ENCODE results near the gene MFGE8.

The MFGE8 gene

GRCh38 chr15:88902221-88902835 is 10.9 kb downstream of the MFGE8 start:
- H3K4me3 ChIP-seq (ENCODE audit: low read depth, low read length): no peak overlapping the region
- H3K27me3 ChIP-seq (ENCODE audit: insufficient read depth, low read depth, severe bottlenecking): no peaks in the 10 kb centered on the region
- peaks cover 35% of the 10 kb centered on the region for H3K36me3 ChIP-seq
- no peak overlapping the region for H3K27ac ChIP-seq
- no peak for DNase-seq
- H3K9me3 ChIP-seq (ENCODE audit: severe bottlenecking): no peaks in the 10 kb centered on the region
- no peak for TF ChIP-seq CTCF (IDR thresholded peaks at IDR 0.05; ENCODE audit: low read depth, low read length)

GRCh38 chr15:88901508-88902220 is 11.5 kb downstream of the MFGE8 start:
- H3K36me3 ChIP-seq: peaks cover 33% of the 10 kb centered on the region

GRCh38 chr15:88900982-88901418 is 12.2 kb downstream of the MFGE8 start:
- Histone ChIP-seq H3K36me3 (peaks cover 26% of the 10 kb centered on the region), H3K27me3 (ENCODE audit: insufficient read depth, low read depth, severe bottlenecking) (no peaks in the 10 kb centered on the region), H3K4me3 (ENCODE audit: low read depth, low read length) (no peak overlapping the region), H3K27ac (no peak overlapping the region), H3K9me3 (ENCODE audit: severe bottlenecking) (no peaks in the 10 kb centered on the region)
- TF ChIP-seq CTCF (IDR thresholded peaks at IDR 0.05; ENCODE audit: low read depth, low read length): no peak
- DNase-seq: no peak

More at GRCh38 chr15:88901508-88902220, 11.5 kb downstream of the MFGE8 start:
- Histone ChIP-seq H3K27ac (no peak overlapping the region), H3K4me3 (ENCODE audit: low read depth, low read length) (no peak overlapping the region), H3K27me3 (ENCODE audit: insufficient read depth, low read depth, severe bottlenecking) (no peaks in the 10 kb centered on the region), H3K9me3 (ENCODE audit: severe bottlenecking) (no peaks in the 10 kb centered on the region)
- DNase-seq: no peak
- no peak for TF ChIP-seq CTCF (IDR thresholded peaks at IDR 0.05; ENCODE audit: low read depth, low read length)

GRCh38 chr15:88900309-88900981 is 12.7 kb downstream of the MFGE8 start:
- Histone ChIP-seq H3K27me3 (ENCODE audit: insufficient read depth, low read depth, severe bottlenecking) (peaks cover 5% of the 10 kb centered on the region), H3K4me3 (ENCODE audit: low read depth, low read length) (no peak overlapping the region), H3K36me3 (peaks cover 21% of the 10 kb centered on the region), H3K9me3 (ENCODE audit: severe bottlenecking) (no peaks in the 10 kb centered on the region), H3K27ac (no peak overlapping the region)
- DNase-seq: no peak
- no peak for TF ChIP-seq CTCF (IDR thresholded peaks at IDR 0.05; ENCODE audit: low read depth, low read length)

- H3K27me3 ChIP-seq (ENCODE audit: insufficient read depth, low read depth, severe bottlenecking): peaks cover 16% of the 10 kb centered on the region
- H3K36me3 ChIP-seq: peaks cover 10% of the 10 kb centered on the region
- no peak overlapping the region for H3K27ac ChIP-seq
Measured at GRCh38 chr15:88899251-88899650, 13.9 kb downstream of the MFGE8 start.

More at GRCh38 chr15:88899251-88899650, 13.9 kb downstream of the MFGE8 start:
- no peak for TF ChIP-seq CTCF (IDR thresholded peaks at IDR 0.05; ENCODE audit: low read depth, low read length)
- Histone ChIP-seq H3K4me3 (ENCODE audit: low read depth, low read length) (no peak overlapping the region), H3K9me3 (ENCODE audit: severe bottlenecking) (no peaks in the 10 kb centered on the region)
- no peak for DNase-seq

Measured in WERI-Rb-1 (cell line).